ENCODE data around the gene CD79B. TPM values are rescaled to one million over a fixed set of nuclear protein-coding genes. Genes with fewer than 3 reads are reported as not detected.

CD79B gene
- total and polyA plus RNA-seq, 2 experiments from 2014 or later: not detected

- no peaks in the 10 kb centered on the region for H3F3A ChIP-seq (ENCODE audit: insufficient read depth)
- no peaks in the 10 kb centered on the region for H4K20me1 ChIP-seq (ENCODE audit: insufficient read depth)
- H3K36me3 ChIP-seq (ENCODE audit: low read depth): no peaks in the 10 kb centered on the region
- H3K9me3 ChIP-seq (ENCODE audit: low read depth): no peaks in the 10 kb centered on the region
- TF ChIP-seq EZH2 (IDR thresholded peaks at IDR 0.05; ENCODE audit: insufficient read depth, poor library complexity, severe bottlenecking) (no peak), EZH2phosphoT487 (IDR thresholded peaks at IDR 0.05; ENCODE audit: insufficient read depth, low read depth) (no peak)
- no peak overlapping the region for H2AFZ ChIP-seq
- H3K27ac ChIP-seq: no peak overlapping the region
- no peak overlapping the region for H3K4me3 ChIP-seq
- H3K79me2 ChIP-seq (ENCODE audit: insufficient read depth): no peaks in the 10 kb centered on the region
- no peaks in the 10 kb centered on the region for H3K27me3 ChIP-seq (replicated peaks; ENCODE audit: insufficient read depth)
- H3K4me2 ChIP-seq (ENCODE audit: unreplicated experiment): no peak overlapping the region
- no peaks in the 10 kb centered on the region for H3K4me1 ChIP-seq (ENCODE audit: insufficient read depth)
- in situ Hi-C loops (cut with MboI): no loop called here
- no peaks in the 10 kb centered on the region for H3K9me2 ChIP-seq (ENCODE audit: insufficient read depth)
- no peak overlapping the region for H3K9ac ChIP-seq
- 40 to 55% methylated on average over 12 to 20 of the region's 20 CpGs for WGBS, 2 experiments (ENCODE audit: low coverage in 1 of 2, low lambda C conversion rate in 2 of 2, missing lambda C conversion rate in 2 of 2)
- DNase-seq: peak; percentile 52
Measured at GRCh38 chr17:63946440-63947363, 14.6 kb upstream of the CD79B start.

GRCh38 chr17:63945784-63946439 is 13.8 kb upstream of the CD79B start:
- TF ChIP-seq EZH2phosphoT487 (IDR thresholded peaks at IDR 0.05; ENCODE audit: insufficient read depth, low read depth): no peak
- no peak for TF ChIP-seq EZH2 (IDR thresholded peaks at IDR 0.05; ENCODE audit: insufficient read depth, poor library complexity, severe bottlenecking)
- H3K27ac ChIP-seq: no peak overlapping the region
- no peak overlapping the region for H2AFZ ChIP-seq
- H3K4me1 ChIP-seq (ENCODE audit: insufficient read depth): no peaks in the 10 kb centered on the region
- H3K27me3 ChIP-seq (replicated peaks; ENCODE audit: insufficient read depth): no peaks in the 10 kb centered on the region
- DNase-seq: no peak
- no peaks in the 10 kb centered on the region for H3K9me3 ChIP-seq (ENCODE audit: low read depth)
- no peaks in the 10 kb centered on the region for H4K20me1 ChIP-seq (ENCODE audit: insufficient read depth)
- no peaks in the 10 kb centered on the region for H3K9me2 ChIP-seq (ENCODE audit: insufficient read depth)
- no peak overlapping the region for H3K9ac ChIP-seq
- H3K79me2 ChIP-seq (ENCODE audit: insufficient read depth): no peaks in the 10 kb centered on the region
- WGBS, 2 experiments (ENCODE audit: low coverage in 1 of 2, low lambda C conversion rate in 2 of 2, missing lambda C conversion rate in 2 of 2): 68 to 69% methylated on average over 5 to 6 of the region's 6 CpGs
- in situ Hi-C loops (cut with MboI): no loop called here
- H3K4me3 ChIP-seq: no peak overlapping the region
- H3K4me2 ChIP-seq (ENCODE audit: unreplicated experiment): no peak overlapping the region
- H3F3A ChIP-seq (ENCODE audit: insufficient read depth): no peaks in the 10 kb centered on the region
- no peaks in the 10 kb centered on the region for H3K36me3 ChIP-seq (ENCODE audit: low read depth)

GRCh38 chr17:63944736-63945499 is 12.8 kb upstream of the CD79B start:
- no peaks in the 10 kb centered on the region for H3K27me3 ChIP-seq (replicated peaks; ENCODE audit: insufficient read depth)
- H3K4me3 ChIP-seq: no peak overlapping the region
- no peak for DNase-seq
- no peaks in the 10 kb centered on the region for H3K9me3 ChIP-seq (ENCODE audit: low read depth)
- TF ChIP-seq EZH2 (IDR thresholded peaks at IDR 0.05; ENCODE audit: insufficient read depth, poor library complexity, severe bottlenecking) (no peak), EZH2phosphoT487 (IDR thresholded peaks at IDR 0.05; ENCODE audit: insufficient read depth, low read depth) (no peak)
- H3K79me2 ChIP-seq (ENCODE audit: insufficient read depth): no peaks in the 10 kb centered on the region
- H3K9ac ChIP-seq: no peak overlapping the region
- no peaks in the 10 kb centered on the region for H3F3A ChIP-seq (ENCODE audit: insufficient read depth)
- H3K27ac ChIP-seq: no peak overlapping the region
- no peaks in the 10 kb centered on the region for H4K20me1 ChIP-seq (ENCODE audit: insufficient read depth)
- in situ Hi-C loops (cut with MboI): no loop called here
- H2AFZ ChIP-seq: no peak overlapping the region
- H3K4me1 ChIP-seq (ENCODE audit: insufficient read depth): no peaks in the 10 kb centered on the region
- no peak overlapping the region for H3K4me2 ChIP-seq (ENCODE audit: unreplicated experiment)
- 66 to 70% methylated on average over 20 to 24 of the region's 24 CpGs for WGBS, 2 experiments (ENCODE audit: low coverage in 1 of 2, low lambda C conversion rate in 2 of 2, missing lambda C conversion rate in 2 of 2)
- no peaks in the 10 kb centered on the region for H3K36me3 ChIP-seq (ENCODE audit: low read depth)
- no peaks in the 10 kb centered on the region for H3K9me2 ChIP-seq (ENCODE audit: insufficient read depth)

- Histone ChIP-seq H2AFZ (no peak overlapping the region), H3K27ac (no peak overlapping the region), H3K9me2 (ENCODE audit: insufficient read depth) (no peaks in the 10 kb centered on the region), H3K4me2 (ENCODE audit: unreplicated experiment) (no peak overlapping the region), H3K9ac (no peak overlapping the region), H4K20me1 (ENCODE audit: insufficient read depth) (no peaks in the 10 kb centered on the region), H3F3A (ENCODE audit: insufficient read depth) (no peaks in the 10 kb centered on the region), H3K36me3 (ENCODE audit: low read depth) (no peaks in the 10 kb centered on the region), H3K4me3 (no peak overlapping the region), H3K9me3 (ENCODE audit: low read depth) (no peaks in the 10 kb centered on the region), H3K27me3 (replicated peaks; ENCODE audit: insufficient read depth) (no peaks in the 10 kb centered on the region), H3K4me1 (ENCODE audit: insufficient read depth) (no peaks in the 10 kb centered on the region), H3K79me2 (ENCODE audit: insufficient read depth) (no peaks in the 10 kb centered on the region)
- DNase-seq: no peak
- TF ChIP-seq EZH2 (IDR thresholded peaks at IDR 0.05; ENCODE audit: insufficient read depth, poor library complexity, severe bottlenecking) (no peak), EZH2phosphoT487 (IDR thresholded peaks at IDR 0.05; ENCODE audit: insufficient read depth, low read depth) (no peak)
- 67% methylated on average over 9 of the region's 9 CpGs for WGBS, 2 experiments (ENCODE audit: low coverage in 1 of 2, low lambda C conversion rate in 2 of 2, missing lambda C conversion rate in 2 of 2)
- in situ Hi-C loops (cut with MboI): no loop called here
Measured at GRCh38 chr17:63943745-63944144, 11.6 kb upstream of the CD79B start.

Data from GM23248 (cell line).